ACC112 (cell line): ENCODE data around the gene HOXC6.

ENCODE experiments used
- H2AFZ ChIP-seq: fragments of 200-600 bp; sonication (generic); one replicate; pipeline ENCODE4 v1.6.0; 2017; ENCODE audit warnings: antibody characterized with exemption, low read length; ENCODE audit not compliant: unreplicated experiment
- H3K27ac ChIP-seq: fragments of 200-600 bp; sonication (generic); 2 replicates; pipeline ENCODE4 v1.5.1; 2014; ENCODE audit warnings: low read depth, mild to moderate bottlenecking, antibody characterized with exemption, low read length, moderate library complexity
- H3K27me3 ChIP-seq: fragments of 200-600 bp; sonication (generic); 2 replicates; pipeline ENCODE4 v1.6.1; 2014; ENCODE audit warnings: mild to moderate bottlenecking, antibody characterized with exemption, low read length, moderate library complexity, mixed read lengths; ENCODE audit not compliant: insufficient read depth
- H3K36me3 ChIP-seq: fragments of 200-600 bp; sonication (generic); 2 replicates; pipeline ENCODE4 v1.6.1; 2016; ENCODE audit warnings: mild to moderate bottlenecking, antibody characterized with exemption, low read length, moderate library complexity, mixed read lengths; ENCODE audit not compliant: insufficient read depth
- H3K4me1 ChIP-seq: fragments of 200-600 bp; sonication (generic); one replicate; pipeline ENCODE4 v1.6.1; 2016; ENCODE audit warnings: low read length, mixed read lengths; ENCODE audit not compliant: insufficient read depth, unreplicated experiment, control insufficient read depth
- H3K4me3 ChIP-seq: fragments of 200-600 bp; sonication (generic); 2 replicates; pipeline ENCODE4 v1.5.1; 2014; ENCODE audit warnings: mild to moderate bottlenecking, low read depth, low read length
- H3K79me2 ChIP-seq: fragments of 200-600 bp; sonication (generic); one replicate; pipeline ENCODE4 v1.6.0; 2016; ENCODE audit warnings: low read length; ENCODE audit not compliant: control insufficient read depth, unreplicated experiment, insufficient read depth

HOXC6 gene

DNA sequence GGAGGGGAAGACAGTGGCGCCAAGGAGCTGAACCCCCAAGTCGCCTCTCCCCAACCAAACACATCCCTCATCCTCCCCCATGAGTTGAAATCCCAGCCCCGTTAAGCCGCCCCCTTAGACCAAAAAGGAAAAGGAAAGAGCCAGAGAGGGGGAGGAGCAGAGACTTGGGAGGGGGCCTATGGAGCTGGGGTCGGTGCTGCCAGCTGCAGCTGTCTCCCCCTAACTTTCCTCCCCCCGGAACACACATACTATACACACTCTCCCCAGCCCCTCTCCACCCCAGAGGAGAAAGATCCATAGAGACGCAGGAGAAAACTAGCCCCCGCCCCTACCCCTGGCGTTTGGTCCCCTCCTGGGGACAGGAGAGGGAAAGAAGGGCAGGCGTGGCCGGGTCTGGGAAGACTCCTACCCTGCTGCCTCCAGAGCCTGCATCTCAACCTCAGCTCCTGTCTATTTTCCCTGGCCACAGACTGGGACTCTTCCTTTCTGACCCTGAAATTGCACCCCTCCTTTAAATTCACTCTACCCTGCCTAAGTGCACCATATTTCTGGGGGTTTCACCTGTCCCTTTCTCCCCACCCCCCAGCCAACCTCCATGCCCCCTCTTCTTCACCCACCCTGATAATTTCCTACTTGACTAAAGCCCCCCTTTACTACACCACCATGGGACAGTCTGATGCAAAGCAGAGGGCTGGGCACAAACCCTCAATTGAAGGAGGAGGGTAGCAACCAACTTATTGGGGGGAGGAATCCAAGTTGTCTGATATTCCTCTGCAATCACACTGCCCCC lies 29.9 kb upstream of the HOXC6 start:
- Histone ChIP-seq H3K27ac (no peak overlapping the region), H3K4me3 (no peak overlapping the region), H3K27me3 (peaks cover 52% of the 10 kb centered on the region), H3K4me1 (peaks cover 2% of the 10 kb centered on the region), H3K36me3 (no peaks in the 10 kb centered on the region), H2AFZ (no peak overlapping the region), H3K79me2 (peaks cover 3% of the 10 kb centered on the region)

DNA sequence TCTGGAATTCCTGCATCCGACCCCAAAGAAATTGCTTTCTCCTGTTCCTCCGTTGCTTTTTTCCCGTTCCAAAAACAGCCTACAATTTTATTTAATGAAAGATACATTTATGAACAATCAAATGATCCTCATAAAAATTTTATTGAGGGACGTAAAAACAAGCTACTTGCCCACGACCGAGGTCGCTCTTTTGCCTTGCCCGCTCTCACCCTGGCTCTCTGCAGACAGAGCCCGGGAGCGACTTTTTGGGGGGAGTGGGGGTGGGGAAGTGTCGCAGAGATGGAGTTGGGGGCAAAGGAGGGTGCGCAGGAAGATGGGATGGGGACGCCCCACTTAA lies 29.4 kb upstream of the HOXC6 start:
- peaks cover 46% of the 10 kb centered on the region for H3K27me3 ChIP-seq
- H3K36me3 ChIP-seq: no peaks in the 10 kb centered on the region
- peaks cover 2% of the 10 kb centered on the region for H3K4me1 ChIP-seq
- H3K79me2 ChIP-seq: peaks cover 3% of the 10 kb centered on the region
- no peak overlapping the region for H2AFZ ChIP-seq
- no peak overlapping the region for H3K27ac ChIP-seq
- peak overlapping the region; percentile 84 for H3K4me3 ChIP-seq

DNA sequence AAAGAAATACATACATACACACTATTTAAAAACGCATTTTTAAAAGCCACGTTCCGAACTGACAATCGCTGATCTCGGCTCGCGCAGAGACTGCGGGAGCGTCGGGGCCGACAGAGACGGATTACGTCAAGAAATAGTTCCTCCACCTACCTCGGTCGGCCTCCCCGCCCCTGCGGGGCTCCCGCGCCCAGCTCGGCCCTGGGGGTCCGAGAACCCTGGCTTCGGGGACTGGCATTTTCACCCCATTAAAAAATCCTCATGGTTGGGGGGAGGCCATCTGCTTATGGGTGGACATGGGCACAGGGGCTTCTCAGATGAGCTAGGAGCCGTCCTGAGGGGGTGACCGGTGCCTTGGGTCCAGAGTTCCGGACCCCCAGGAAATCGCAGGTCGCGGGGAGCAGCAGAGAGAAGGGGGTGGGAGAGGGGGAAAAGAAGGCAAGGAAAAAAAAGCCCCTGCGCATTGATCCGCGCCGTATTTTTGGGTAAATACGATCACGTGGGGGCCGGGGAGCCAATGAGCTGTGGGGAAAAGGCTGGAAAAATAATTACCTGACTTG lies 28.6 kb upstream of the HOXC6 start:
- peaks cover 2% of the 10 kb centered on the region for H3K4me1 ChIP-seq
- H3K27ac ChIP-seq: peak overlapping the region; percentile 37; the same call in 1 of the 2 replicates
- H3K4me3 ChIP-seq: peak overlapping the region; percentile 84
- peak overlapping the region; percentile 62 for H2AFZ ChIP-seq
- no peaks in the 10 kb centered on the region for H3K36me3 ChIP-seq
- H3K79me2 ChIP-seq: peaks cover 3% of the 10 kb centered on the region
- peaks cover 39% of the 10 kb centered on the region for H3K27me3 ChIP-seq

DNA sequence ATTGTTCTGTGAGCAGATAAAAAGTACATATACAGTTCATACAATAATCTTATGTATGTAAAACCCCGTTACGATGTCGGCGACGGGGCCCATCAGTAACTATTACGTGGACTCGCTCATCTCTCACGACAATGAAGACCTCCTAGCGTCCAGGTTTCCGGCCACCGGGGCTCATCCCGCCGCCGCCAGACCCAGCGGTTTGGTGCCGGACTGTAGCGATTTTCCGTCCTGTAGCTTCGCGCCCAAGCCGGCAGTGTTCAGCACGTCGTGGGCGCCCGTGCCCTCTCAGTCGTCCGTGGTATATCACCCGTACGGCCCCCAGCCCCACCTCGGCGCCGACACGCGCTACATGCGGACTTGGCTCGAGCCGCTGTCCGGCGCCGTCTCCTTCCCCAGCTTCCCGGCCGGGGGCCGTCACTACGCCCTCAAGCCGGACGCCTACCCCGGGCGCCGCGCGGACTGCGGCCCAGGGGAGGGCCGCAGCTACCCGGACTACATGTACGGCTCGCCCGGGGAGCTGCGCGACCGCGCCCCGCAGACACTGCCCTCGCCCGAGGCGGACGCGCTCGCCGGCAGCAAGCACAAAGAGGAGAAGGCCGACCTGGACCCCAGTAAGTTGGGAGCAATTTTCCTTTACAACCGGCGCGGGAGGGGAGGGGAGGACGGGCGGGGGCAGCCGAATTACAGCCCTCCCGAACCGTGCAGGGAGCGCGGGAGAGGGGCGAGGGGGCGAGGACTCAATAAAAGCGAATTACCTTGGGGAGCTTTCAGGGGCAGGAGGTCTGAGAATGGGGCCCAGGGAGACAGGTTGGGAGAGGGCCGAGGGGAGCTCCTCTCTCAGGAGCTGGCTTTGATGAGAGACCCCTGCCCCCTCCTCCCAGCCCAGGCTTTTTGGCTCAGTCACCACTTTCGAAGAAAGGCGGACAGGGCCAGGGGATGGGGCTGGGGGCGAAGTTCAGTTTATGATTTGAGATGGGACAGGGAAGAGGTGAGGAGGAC lies 27.8 kb upstream of the HOXC6 start, which contains the start of gene HOXC9:
TSS of gene HOXC9 (plus strand) at position 46 of the 999 bp plus-strand sequence. CDS start at position 74, 28 bp downstream.
- H3K27ac ChIP-seq: peak within 1 kb of the TSS; percentile 37; the same call in 1 of the 2 replicates

DNA sequence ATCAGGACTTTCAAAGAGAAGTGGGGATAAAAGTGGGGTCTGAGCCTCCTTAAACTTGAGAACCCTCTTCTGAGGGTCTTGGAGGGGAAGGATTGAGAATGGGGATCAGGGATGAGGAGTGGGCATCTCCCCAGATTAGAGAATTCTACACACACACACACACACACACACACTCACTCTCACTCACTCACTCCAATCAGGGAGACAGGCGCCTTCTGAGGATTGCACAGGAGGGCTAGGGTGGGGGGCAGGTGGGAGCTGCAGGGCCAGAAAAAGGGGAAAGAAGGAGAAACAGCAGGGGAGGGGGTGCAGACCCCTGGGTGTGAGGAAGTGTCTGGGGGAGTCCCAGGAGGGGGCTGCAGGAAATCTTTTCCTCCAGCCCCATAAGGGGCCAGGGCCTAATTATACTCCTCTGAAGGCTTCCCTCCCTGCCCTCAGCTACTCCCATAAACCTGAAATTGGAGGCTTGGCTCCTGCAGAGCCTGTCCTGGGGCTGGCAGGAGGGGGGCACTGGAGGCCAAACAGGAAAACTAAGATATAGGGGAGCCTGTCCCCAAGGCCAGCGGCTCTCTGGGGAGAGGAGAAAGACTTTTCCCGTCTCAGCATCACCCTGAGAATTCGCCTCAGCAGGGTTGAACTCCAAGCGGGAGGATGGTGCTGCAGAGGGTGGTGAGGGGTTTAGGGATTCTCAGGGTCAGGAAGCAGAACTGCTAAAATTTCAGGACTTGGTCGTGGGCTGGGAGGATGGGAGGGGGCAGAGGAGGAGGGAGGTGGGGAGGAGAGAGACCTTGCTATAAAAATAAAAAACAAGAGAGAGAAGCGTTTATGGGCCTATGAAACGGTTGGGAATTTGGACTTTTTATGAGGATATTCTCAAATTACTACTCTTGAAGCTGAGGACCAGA lies 26.7 kb upstream of the HOXC6 start:
- peaks cover 3% of the 10 kb centered on the region for H3K79me2 ChIP-seq
- H3K4me1 ChIP-seq: peaks cover 6% of the 10 kb centered on the region
- H3K27ac ChIP-seq: no peak overlapping the region
- H3K27me3 ChIP-seq: peaks cover 25% of the 10 kb centered on the region
- H2AFZ ChIP-seq: no peak overlapping the region
- peak overlapping the region; percentile 84 for H3K4me3 ChIP-seq
- H3K36me3 ChIP-seq: no peaks in the 10 kb centered on the region

More for the DNA sequence above, 27.8 kb upstream of the HOXC6 start, which contains the start of gene HOXC9:
- Histone ChIP-seq H3K4me1 (peaks cover 2% of the 10 kb centered on the region), H3K27me3 (peaks cover 33% of the 10 kb centered on the region), H2AFZ (peak within 1 kb of the TSS; percentile 62), H3K79me2 (peaks cover 3% of the 10 kb centered on the region), H3K36me3 (no peaks in the 10 kb centered on the region), H3K4me3 (peak within 1 kb of the TSS; percentile 84)

DNA sequence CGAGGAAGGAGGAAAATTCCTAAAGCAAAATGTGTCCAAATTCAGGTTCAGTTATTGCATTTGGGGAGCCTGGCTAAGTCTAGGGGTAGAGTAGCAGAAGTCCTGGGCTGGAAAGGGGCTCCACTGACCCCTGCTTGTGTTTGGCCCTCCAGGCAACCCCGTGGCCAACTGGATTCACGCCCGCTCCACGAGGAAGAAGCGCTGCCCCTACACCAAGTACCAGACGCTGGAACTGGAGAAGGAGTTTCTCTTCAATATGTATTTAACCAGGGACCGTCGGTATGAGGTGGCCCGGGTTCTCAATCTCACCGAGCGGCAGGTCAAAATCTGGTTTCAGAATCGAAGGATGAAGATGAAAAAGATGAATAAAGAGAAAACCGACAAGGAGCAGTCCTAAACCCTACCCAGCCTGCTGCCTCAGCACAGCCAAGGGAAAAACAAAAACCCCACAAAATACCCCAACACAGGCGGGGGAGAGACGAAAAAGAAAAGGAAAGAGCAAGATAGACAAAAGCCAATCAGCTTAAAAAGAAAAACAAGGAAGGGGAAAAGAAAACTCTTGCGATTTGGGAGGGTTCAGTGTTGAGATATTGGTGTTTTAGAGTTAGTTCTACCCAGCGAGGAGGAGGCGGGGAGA lies 25.8 kb upstream of the HOXC6 start:
- H3K4me1 ChIP-seq: peaks cover 9% of the 10 kb centered on the region
- no peaks in the 10 kb centered on the region for H3K36me3 ChIP-seq
- H3K27me3 ChIP-seq: peaks cover 22% of the 10 kb centered on the region
- H3K79me2 ChIP-seq: peaks cover 3% of the 10 kb centered on the region
- H3K4me3 ChIP-seq: no peak overlapping the region
- no peak overlapping the region for H3K27ac ChIP-seq
- no peak overlapping the region for H2AFZ ChIP-seq

DNA sequence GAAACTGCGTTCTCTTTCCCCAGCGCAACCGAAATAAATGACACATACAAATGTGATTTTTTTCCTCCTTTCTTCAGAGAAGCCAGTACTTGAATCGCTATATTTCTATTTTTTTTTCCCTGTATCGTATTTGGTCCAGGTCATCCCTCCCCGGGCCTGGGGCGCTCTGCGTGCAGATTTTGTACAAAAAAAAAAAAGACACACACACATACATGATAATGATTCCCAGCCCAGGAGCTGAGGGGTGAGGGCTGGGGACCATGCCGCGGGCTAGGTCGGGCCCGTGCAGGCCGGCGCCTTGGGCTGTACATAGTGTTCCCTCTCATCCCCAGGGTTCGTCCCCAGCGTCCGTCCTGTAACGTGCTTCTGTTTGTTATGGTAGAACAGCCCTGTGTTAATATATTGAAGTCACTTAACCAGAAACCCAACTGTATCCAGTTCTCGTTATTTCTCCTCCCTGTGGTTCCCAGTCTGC lies 25.3 kb upstream of the HOXC6 start:
- H3K79me2 ChIP-seq: peaks cover 3% of the 10 kb centered on the region
- H3K4me3 ChIP-seq: no peak overlapping the region
- no peaks in the 10 kb centered on the region for H3K36me3 ChIP-seq
- H3K4me1 ChIP-seq: peaks cover 14% of the 10 kb centered on the region
- no peak overlapping the region for H3K27ac ChIP-seq
- peaks cover 18% of the 10 kb centered on the region for H3K27me3 ChIP-seq
- no peak overlapping the region for H2AFZ ChIP-seq

DNA sequence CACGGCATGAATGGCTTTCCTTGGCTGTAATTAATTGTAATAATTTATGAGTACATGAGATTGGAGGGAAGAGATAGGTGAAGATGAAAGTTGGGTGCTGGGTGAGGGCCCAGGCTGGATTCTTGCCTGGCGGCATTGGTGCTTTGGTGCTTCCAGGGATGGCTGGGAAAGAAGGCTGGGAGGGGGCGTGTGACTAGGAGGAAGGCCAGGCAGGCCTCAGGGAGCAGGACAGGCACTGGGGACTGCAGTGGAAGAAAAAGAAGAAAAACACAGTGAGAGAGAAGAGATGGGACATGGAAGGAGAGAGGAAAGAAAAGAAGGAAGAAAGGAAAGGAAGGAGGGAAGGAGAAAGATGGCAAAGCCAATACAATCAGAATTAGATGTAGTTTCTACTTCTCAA lies 24.6 kb upstream of the HOXC6 start:
- no peak overlapping the region for H2AFZ ChIP-seq
- H3K27me3 ChIP-seq: peaks cover 11% of the 10 kb centered on the region
- no peaks in the 10 kb centered on the region for H3K36me3 ChIP-seq
- H3K4me1 ChIP-seq: peaks cover 20% of the 10 kb centered on the region
- no peak overlapping the region for H3K27ac ChIP-seq
- peaks cover 3% of the 10 kb centered on the region for H3K79me2 ChIP-seq
- H3K4me3 ChIP-seq: no peak overlapping the region

DNA sequence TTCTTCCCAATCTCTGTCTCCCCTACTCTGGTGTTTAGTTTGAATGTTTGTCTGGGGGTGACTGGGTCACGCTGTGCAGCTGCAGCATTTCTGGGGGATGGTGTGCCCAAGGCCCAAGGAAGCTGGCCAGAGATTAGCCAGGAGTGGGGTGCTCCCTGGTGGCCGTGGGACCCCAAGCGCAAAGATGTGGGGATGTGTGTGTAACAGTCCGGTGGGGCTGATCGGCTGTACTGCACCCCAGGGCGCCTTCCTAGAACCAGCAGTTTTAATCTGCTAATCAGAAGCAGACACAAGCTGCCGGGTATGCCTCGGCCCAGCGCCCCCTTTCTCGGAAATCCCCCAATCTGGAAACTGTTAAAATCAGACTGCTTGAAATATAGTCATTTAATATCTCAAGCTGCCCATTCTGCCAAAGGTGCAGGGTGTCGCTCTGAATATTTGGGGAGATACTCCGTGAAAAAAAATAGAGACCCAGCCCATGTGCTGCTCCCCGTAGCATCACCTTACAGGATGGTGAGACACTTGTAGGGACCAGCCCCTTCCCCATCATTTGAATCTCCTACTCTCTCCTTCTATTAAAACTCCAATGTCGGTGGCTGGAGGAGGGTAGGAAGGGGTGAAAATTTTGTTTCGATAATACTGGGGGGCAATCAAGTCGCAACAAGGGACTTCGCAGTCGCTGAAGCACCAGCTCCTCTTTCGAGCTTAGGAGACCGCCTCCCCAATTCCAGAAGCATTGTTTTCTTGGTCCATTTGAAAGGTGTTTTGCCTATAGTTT lies 24.0 kb upstream of the HOXC6 start:
- Histone ChIP-seq H3K36me3 (no peaks in the 10 kb centered on the region), H3K4me3 (no peak overlapping the region; the same call in 1 of the 2 replicates), H3K27ac (no peak overlapping the region), H2AFZ (no peak overlapping the region), H3K4me1 (peaks cover 20% of the 10 kb centered on the region), H3K79me2 (peaks cover 3% of the 10 kb centered on the region), H3K27me3 (peaks cover 6% of the 10 kb centered on the region; the same call in 1 of the 2 replicates)
